ENCODE results near the gene CDH2.

CDH2 gene

DNA sequence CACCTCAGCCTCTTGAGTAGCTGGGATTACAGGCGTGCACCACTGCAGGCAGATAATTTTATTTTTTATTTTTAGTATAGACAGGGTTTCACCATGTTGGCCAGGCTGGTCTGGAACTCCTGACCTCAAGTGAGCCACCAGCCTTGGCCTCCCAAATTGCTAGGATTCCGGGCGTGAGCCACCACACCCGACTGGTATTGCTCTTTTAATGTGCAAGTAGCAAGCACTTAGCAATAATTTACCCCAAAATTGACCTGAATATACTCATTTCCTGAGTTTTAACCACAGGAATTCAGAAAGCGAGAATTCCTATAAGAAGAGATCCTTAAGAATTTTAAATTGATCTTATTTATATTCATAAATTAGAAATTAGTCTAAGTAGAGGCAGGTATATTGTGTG, 169.1 kb downstream of the CDH2 start:
- no peaks in the 10 kb centered on the region for H3K4me1 Mint-ChIP-seq (ENCODE audit: low read depth)
- no peaks in the 10 kb centered on the region for H3K36me3 Mint-ChIP-seq (ENCODE audit: low read depth)
- no peak overlapping the region for H3K4me3 Mint-ChIP-seq
- no peaks in the 10 kb centered on the region for H3K9me3 Mint-ChIP-seq
- DNase-seq, result no peak
- H3K27me3 Mint-ChIP-seq, result no peaks in the 10 kb centered on the region
- H3K27ac Mint-ChIP-seq, result no peak overlapping the region

DNA sequence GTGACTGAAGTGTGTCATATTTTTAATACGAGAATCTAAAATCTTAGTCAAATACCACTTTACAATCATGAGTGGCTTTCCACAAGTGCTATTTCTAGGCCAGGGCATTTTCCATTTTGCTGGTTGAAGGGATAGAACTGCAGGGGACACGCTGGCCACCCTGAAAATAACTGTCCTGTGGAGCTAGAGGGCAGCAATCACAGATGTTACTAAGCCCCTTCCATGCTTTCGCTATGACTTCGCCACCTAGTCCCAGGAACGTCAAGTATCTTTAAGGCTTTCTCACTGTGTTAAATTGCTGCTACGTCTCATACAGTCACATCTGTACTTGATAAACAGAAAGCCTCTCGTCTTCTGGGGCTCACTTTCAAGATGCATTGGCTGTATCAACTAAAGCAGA, 171.8 kb downstream of the CDH2 start:
- no peak overlapping the region for H3K4me3 Mint-ChIP-seq
- no peak for DNase-seq
- no peak overlapping the region for H3K27ac Mint-ChIP-seq
- no peaks in the 10 kb centered on the region for H3K4me1 Mint-ChIP-seq (ENCODE audit: low read depth)
- no peaks in the 10 kb centered on the region for H3K27me3 Mint-ChIP-seq
- H3K9me3 Mint-ChIP-seq, result peaks cover 2% of the 10 kb centered on the region
- no peaks in the 10 kb centered on the region for H3K36me3 Mint-ChIP-seq (ENCODE audit: low read depth)

DNA sequence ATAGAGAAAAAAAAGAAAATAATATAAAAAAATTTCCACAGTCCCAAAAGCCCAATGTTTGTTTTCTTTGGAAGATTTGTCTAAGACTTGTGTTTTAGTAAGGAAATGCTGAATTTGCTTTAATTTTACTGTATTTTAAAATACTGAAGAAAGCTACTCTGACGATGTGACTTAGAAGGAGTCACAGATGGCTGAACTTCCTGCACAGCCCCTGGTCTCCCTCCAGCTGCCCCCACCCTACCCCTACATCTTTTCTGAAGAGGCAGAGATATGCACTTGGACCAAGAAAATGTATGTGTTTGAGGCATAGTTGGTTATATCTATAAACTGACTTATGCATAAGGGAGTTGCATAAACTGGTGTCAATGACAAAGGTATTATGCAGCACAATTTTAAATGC, 172.3 kb downstream of the CDH2 start:
- Mint-ChIP-seq H3K4me3 (no peak overlapping the region), H3K27ac (no peak overlapping the region), H3K4me1 (ENCODE audit: low read depth) (no peaks in the 10 kb centered on the region), H3K36me3 (ENCODE audit: low read depth) (no peaks in the 10 kb centered on the region), H3K27me3 (no peaks in the 10 kb centered on the region), H3K9me3 (peaks cover 2% of the 10 kb centered on the region)
- no peak for DNase-seq

DNA sequence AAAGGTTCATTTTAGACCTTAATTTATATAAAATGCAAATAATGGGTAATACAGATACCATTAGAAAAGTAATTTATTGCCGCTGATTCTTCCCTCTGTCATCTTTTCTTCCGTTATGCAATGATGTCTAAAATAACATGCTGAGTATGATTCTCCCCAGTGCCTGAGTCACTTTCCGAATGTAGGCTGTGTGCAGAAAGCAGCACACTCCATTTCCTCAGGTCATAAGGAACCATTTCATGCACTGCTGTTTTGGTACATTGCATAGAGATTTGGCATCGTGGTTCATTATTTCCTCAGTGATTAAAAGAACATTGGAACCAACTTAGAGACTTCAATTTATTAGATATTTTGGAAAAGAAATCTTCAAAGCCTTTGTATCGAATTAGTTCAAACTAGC, 173.5 kb downstream of the CDH2 start:
- Mint-ChIP-seq H3K4me3 (no peak overlapping the region), H3K27me3 (no peaks in the 10 kb centered on the region), H3K4me1 (ENCODE audit: low read depth) (no peaks in the 10 kb centered on the region), H3K27ac (no peak overlapping the region), H3K9me3 (peaks cover 2% of the 10 kb centered on the region), H3K36me3 (ENCODE audit: low read depth) (no peaks in the 10 kb centered on the region)
- DNase-seq, result no peak

DNA sequence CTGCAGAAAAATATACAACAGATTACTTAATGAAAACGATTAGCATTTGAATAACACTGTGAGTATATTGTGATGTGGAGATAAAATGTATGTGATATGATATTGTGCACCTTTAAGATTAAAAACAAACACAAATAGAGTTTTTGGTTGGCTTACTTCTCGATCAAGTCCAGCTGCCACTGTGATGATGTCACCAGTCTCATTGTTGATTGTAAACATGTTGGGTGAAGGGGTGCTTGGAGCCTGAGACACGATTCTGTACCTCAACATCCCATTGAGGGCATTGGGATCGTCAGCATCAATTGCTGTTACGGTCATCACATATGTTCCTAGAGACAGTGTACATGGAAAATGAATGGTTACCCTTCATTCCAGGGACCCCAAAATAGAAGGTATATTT, 174.1 kb downstream of the CDH2 start:
- Mint-ChIP-seq H3K36me3 (ENCODE audit: low read depth) (no peaks in the 10 kb centered on the region), H3K4me1 (ENCODE audit: low read depth) (no peaks in the 10 kb centered on the region), H3K27me3 (no peaks in the 10 kb centered on the region), H3K9me3 (peaks cover 2% of the 10 kb centered on the region), H3K27ac (no peak overlapping the region), H3K4me3 (no peak overlapping the region)
- no peak for DNase-seq

DNA sequence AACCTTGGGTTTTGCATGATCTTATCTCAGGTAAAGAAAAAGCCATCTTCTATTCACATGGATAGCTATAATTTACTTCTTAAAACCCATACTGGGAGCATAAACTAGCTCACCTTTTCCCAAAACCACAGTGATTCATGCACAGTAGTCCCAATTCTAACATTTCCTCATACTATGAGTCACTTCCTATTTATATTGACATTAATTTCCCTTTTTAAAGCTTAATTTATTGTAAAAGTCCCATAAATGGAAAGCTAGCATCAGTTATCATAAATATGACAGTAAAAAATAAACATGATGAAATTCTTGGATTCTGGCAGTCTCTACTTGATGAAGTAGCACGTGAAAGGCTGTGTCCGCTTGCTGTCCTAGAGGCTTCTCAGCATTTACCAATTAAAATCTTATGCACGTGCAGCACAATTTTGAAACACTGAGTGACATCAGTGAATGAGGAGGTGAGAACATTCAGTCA, 180.1 kb downstream of the CDH2 start:
- Mint-ChIP-seq H3K36me3 (ENCODE audit: low read depth) (no peaks in the 10 kb centered on the region), H3K9me3 (peaks cover 14% of the 10 kb centered on the region), H3K27me3 (no peaks in the 10 kb centered on the region), H3K27ac (no peak overlapping the region), H3K4me1 (ENCODE audit: low read depth) (no peaks in the 10 kb centered on the region), H3K4me3 (no peak overlapping the region)
- DNase-seq, result no peak

DNA sequence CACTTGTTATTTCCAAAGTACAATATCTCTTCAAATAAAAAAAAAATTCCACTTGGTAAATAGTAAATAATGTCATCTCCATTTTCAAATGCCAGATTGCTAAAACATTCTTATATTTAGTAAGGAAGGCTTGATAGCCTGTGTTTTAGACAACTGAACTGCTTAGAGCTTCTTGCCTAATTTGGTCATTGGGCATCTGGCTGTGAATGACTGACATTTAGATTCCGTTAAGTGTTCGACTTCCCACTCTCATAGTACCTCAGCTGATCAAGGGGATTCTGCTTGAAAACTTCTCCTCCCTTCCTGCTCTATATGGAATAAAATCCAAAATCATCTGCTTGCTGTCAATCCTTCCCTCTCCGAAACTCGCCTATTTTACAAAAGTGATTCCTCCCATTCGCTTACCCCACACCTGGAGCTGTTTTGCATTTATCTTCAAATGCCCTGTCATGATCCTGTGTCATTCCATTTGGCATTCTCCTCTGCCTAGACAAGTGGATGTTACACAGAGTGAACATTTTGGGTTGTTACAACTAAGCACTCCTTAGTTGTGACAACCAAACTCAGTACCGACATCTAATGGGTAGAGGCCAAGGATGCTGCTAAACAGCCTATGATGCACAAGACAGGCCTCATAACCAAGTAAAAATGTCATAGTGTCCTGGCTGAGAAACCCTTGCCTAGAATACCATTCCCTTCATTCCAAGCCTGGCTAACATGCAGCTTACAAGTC, 181.0 kb downstream of the CDH2 start:
- Mint-ChIP-seq H3K9me3 (peaks cover 19% of the 10 kb centered on the region), H3K4me3 (no peak overlapping the region), H3K36me3 (ENCODE audit: low read depth) (no peaks in the 10 kb centered on the region), H3K4me1 (ENCODE audit: low read depth) (no peaks in the 10 kb centered on the region), H3K27ac (no peak overlapping the region), H3K27me3 (no peaks in the 10 kb centered on the region)
- no peak for DNase-seq

DNA sequence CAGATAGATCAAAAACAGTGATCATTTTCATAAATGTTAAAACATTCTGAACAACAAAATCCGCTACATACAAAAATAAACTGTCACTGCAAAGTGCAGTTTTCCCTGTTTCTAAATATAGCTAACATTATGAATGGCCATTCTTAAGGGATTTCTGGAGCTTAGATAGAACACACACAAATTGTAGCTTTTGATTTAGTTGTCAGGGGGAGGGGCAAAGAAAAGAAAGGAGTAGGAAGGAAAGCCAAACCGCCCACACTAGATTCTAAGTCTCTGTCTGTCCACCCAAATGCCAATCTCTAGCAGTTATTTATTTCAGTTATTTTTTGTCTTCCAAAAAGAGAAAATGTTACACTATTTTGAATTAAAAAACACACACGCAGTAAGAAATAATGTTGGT, 182.4 kb downstream of the CDH2 start:
- Mint-ChIP-seq H3K27me3 (no peaks in the 10 kb centered on the region), H3K36me3 (ENCODE audit: low read depth) (no peaks in the 10 kb centered on the region), H3K27ac (no peak overlapping the region), H3K9me3 (peaks cover 19% of the 10 kb centered on the region), H3K4me1 (ENCODE audit: low read depth) (no peaks in the 10 kb centered on the region), H3K4me3 (no peak overlapping the region)
- DNase-seq, result no peak

DNA sequence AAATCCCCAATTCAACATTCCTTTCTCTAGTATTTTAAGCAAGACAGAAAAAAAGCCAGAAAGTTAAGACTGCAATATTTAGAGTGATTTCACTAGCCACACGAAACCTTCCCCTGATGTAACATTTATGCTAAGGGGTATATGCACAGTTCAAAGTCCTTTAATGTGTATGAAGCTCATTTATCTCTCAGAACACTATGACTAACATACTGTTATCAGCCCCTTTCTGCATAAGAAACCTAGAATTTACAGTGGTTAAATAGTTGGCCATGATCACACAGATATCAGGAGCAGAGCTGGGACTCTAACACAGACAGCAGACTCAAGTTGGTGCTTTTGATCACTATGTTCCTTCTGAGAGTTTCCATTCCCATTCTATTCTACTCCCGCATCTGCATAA, 185.5 kb downstream of the CDH2 start:
- peaks cover 15% of the 10 kb centered on the region for H3K9me3 Mint-ChIP-seq
- H3K4me1 Mint-ChIP-seq (ENCODE audit: low read depth), result no peaks in the 10 kb centered on the region
- no peaks in the 10 kb centered on the region for H3K27me3 Mint-ChIP-seq
- no peak overlapping the region for H3K4me3 Mint-ChIP-seq
- no peaks in the 10 kb centered on the region for H3K36me3 Mint-ChIP-seq (ENCODE audit: low read depth)
- DNase-seq, result no peak
- H3K27ac Mint-ChIP-seq, result no peak overlapping the region

DNA sequence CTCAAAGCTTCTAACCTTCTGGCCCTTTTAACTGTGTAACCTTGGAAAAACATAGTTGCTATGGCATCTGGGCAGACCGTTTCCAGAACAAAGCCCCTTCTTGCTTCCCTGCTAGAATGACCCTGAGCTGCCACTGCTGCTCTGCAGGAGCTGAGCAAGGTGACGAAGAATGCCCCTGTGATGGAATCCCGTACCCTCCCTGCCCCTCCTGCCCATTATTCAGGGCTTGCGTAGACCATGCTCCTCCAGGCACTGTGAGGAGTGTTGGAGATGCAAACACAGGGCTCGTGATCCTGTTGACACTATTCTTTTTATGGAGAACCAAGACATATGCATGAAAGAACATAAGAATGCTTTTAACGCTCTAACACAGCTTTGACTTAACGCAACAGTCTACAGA, 191.1 kb downstream of the CDH2 start:
- no peak for DNase-seq
- Mint-ChIP-seq H3K27ac (no peak overlapping the region), H3K4me3 (no peak overlapping the region), H3K9me3 (peaks cover 11% of the 10 kb centered on the region), H3K27me3 (no peaks in the 10 kb centered on the region), H3K36me3 (ENCODE audit: low read depth) (no peaks in the 10 kb centered on the region), H3K4me1 (ENCODE audit: low read depth) (no peaks in the 10 kb centered on the region)

DNA sequence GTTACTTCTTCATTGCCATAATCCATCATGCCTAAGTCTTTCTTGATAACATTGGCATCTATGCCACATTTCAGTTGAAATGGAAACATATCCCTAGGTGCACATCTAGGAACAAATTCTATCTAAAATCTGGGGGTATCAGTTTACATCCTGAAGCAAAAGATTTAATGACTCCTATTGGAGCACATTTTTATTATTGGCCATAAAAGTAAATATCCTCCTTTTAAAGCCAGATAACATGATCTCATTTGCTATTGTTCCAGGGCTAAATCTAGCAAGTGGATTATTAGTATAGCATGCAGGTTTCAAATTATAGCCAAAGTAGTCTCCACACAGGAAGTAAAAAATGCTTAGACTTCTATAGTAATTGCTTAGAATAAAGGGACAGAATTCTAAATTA, 193.2 kb downstream of the CDH2 start:
- no peaks in the 10 kb centered on the region for H3K36me3 Mint-ChIP-seq (ENCODE audit: low read depth)
- H3K4me1 Mint-ChIP-seq (ENCODE audit: low read depth), result no peaks in the 10 kb centered on the region
- H3K27me3 Mint-ChIP-seq, result no peaks in the 10 kb centered on the region

DNA sequence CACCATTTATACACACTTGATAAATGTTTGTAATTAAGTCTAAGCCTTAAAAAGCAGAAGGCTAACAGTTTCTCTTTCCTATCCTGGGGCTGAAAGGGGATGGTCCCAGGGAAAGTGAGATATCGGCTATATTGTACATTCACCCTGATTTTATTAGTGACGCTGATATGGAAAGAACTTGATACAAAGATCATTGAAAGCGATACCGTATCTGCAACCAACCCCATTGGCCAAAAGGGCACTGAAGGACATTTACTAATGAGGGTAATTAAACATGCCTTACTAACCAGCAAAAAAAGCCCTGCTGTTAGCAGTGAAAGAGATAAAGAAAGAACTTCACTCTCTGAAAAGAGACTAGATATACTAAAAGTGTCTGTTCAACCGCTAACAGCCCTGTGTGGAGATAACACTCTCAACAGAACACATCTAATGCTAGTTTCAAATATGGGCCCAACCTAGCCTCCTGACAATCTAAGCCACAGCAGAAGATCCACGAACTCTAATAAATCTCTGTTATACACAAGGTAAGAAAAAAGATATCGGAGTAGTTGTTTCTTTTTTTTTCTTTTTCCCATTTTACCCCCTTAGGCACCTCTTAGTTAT, 200.0 kb downstream of the CDH2 start:
- no peak overlapping the region for H3K4me3 Mint-ChIP-seq
- no peak for DNase-seq
- peaks cover 13% of the 10 kb centered on the region for H3K9me3 Mint-ChIP-seq

More for the DNA sequence above, 193.2 kb downstream of the CDH2 start:
- no peak overlapping the region for H3K27ac Mint-ChIP-seq
- H3K9me3 Mint-ChIP-seq, result peaks cover 14% of the 10 kb centered on the region
- H3K4me3 Mint-ChIP-seq, result no peak overlapping the region
- no peak for DNase-seq

DNA sequence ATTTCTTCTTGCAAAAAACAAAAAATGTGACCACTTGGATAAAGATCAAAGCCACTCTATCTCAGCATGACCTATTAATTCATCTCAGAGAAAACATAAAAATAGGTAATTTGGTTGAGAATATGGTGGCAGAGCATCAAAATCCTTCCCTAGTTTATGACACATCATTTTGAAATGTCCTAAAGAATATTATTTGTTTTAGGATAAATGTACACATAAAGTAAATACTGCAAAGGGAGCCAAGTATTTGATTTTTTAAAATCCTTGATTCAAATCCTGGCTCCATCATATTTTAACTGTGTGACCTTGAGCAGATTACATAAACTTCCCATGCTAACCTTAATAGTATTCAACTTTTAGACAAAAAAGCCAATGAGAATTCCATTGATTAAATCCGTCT, 206.6 kb downstream of the CDH2 start:
- Mint-ChIP-seq H3K9me3 (peaks cover 3% of the 10 kb centered on the region), H3K4me1 (ENCODE audit: low read depth) (no peaks in the 10 kb centered on the region), H3K36me3 (ENCODE audit: low read depth) (no peaks in the 10 kb centered on the region), H3K27ac (no peak overlapping the region), H3K4me3 (no peak overlapping the region), H3K27me3 (no peaks in the 10 kb centered on the region)
- no peak for DNase-seq

More for the DNA sequence above, 200.0 kb downstream of the CDH2 start:
- Mint-ChIP-seq H3K4me1 (ENCODE audit: low read depth) (no peaks in the 10 kb centered on the region), H3K27me3 (no peaks in the 10 kb centered on the region), H3K27ac (no peak overlapping the region), H3K36me3 (ENCODE audit: low read depth) (no peaks in the 10 kb centered on the region)

DNA sequence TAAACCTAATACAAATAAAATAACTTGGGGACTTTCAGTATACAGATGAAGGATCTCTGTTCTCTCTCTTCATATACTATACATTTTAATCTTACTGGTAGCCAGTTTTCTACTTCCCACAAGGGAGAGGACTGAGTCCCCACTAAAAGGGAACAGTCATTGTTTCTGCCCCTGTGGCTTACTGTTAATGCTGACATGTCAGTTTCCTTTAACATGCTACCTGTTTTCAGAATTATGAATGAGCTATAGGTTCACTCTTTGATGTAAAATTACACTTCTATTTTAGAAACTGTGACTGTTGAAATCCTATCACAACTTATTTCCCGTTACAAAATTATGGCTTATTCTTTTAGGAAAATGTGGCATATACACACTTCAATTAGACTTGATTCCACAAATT, 207.7 kb downstream of the CDH2 start:
- Mint-ChIP-seq H3K9me3 (peaks cover 3% of the 10 kb centered on the region), H3K4me1 (ENCODE audit: low read depth) (no peaks in the 10 kb centered on the region), H3K27ac (no peak overlapping the region), H3K27me3 (no peaks in the 10 kb centered on the region), H3K4me3 (no peak overlapping the region), H3K36me3 (ENCODE audit: low read depth) (no peaks in the 10 kb centered on the region)
- no peak for DNase-seq

DNA sequence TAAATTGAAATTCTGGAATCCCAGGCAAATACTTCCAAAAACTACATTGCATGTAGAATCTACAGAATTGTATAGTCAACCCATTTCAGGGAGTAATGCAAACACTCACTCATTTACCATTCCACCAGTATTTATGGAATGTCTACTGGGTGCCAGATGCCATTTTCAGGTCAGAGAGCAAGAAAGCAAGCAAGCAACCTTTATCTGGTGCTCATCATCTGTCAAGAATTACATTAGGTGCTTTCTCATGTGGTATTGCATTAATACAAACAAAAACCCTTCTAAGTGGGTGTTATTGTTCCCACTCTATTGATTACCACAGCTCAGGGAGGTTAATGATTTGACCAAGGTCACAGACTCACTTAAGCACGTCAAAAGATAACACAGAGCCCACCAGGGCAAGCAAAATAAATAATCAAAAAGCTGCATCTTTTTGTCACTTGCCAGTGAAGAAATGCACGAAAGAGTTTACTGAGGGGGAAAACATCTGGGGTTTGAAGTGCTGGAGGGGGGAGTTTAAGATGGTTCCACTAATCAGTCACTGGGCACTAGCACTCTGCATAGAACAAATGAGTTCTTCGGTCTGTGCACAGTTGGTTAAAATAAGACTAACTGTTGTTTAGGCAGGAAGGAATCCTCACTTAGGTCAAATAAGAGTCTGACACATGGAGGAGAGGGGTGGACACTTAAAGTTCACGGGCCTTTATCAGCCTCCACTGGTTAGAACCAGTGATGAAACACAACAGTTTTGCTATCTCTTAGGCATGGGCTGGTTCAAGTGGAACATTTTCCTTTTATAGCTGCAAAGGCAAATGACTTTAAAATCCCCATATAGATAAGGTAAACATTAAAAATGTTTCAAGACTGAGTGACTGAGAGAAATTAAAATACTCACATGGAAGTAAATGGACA, 208.8 kb downstream of the CDH2 start:
- H3K4me3 Mint-ChIP-seq, result no peak overlapping the region
- no peaks in the 10 kb centered on the region for H3K36me3 Mint-ChIP-seq (ENCODE audit: low read depth)

More for the DNA sequence above, 208.8 kb downstream of the CDH2 start:
- H3K27me3 Mint-ChIP-seq, result no peaks in the 10 kb centered on the region
- peaks cover 3% of the 10 kb centered on the region for H3K9me3 Mint-ChIP-seq
- H3K27ac Mint-ChIP-seq, result no peak overlapping the region
- DNase-seq, result no peak
- no peaks in the 10 kb centered on the region for H3K4me1 Mint-ChIP-seq (ENCODE audit: low read depth)
